HG03354 (cell line): ENCODE measurements around the gene EMP1.

Source experiments
- ATAC-seq: cut with Tn5 transposase; IDR thresholded peaks from one replicate; pipeline ENCODE4 v1.9.1; 2021; ENCODE audit warnings: mild to moderate bottlenecking; ENCODE audit not compliant: unreplicated experiment, poor library complexity, severe bottlenecking

The EMP1 gene

DNA sequence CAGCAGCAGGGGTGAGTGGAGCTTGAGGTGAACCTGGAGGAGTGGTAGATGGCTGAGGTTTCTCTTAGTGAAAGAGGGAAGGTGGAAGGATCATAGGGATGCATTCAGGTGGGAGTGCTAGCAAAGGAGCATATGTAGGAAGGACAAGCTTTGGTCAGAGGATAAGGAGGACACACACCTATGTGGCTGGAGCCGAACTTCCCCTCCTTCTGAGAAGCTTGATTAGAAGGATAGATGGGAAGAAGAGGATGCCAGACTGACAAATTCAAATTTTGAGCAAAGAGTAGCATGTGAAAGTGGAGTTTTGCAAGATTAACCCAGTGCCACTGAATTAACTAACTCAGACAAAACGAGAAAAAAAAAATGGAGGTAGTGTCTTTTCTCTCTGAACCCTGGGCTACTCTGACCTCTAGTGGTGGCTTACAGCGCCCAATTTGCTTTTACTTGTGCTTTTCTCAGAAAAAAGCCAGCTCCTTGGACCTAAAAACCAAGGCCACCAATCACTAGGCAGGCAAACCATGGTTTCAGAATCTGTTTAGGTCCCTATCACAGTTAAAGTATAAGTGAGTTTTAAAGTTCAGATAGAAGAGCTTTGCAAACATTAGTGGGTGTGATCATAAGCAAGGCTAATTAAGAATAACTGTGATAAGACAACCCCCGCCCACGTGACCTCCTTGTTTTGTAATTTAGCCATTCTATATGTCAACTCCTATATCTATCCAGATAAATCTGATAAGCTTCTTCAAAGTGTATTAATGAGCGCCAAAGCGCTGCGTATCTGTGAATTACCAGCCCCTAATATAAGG is 15.5 kb downstream of the EMP1 start:
- peak; percentile 60 for ATAC-seq

DNA sequence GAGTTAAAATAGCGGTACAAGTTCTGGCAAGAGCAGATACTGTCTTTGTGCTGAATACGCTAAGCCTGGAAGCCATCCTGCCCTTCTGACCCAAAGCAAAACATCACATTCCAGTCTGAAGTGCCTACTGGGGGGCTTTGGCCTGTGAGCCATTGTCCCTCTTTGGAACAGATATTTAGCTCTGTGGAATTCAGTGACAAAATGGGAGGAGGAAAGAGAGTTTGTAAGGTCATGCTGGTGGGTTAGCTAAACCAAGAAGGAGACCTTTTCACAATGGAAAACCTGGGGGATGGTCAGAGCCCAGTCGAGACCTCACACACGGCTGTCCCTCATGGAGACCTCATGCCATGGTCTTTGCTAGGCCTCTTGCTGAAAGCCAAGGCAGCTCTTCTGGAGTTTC is 18.5 kb downstream of the EMP1 start:
- no peak for ATAC-seq

DNA sequence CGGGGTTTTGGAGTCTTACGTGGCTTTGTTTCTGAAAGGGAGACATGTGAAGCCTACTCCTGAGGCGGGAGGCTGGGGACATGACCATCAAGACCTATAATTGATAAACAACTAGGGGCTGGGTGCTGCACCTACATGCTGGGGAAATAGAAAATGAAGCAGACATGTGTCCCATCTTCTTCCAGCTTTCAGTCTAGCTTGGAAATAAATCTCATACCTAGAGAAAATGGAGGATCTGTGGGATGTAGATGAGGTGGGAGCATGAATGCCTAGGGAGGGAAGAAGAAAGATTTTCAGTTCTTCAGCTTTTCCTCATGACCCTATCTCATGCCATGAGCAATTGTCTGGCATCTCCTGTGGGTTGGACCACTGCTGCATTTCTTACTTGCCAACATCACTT is 22.1 kb downstream of the EMP1 start:
- ATAC-seq = no peak

DNA sequence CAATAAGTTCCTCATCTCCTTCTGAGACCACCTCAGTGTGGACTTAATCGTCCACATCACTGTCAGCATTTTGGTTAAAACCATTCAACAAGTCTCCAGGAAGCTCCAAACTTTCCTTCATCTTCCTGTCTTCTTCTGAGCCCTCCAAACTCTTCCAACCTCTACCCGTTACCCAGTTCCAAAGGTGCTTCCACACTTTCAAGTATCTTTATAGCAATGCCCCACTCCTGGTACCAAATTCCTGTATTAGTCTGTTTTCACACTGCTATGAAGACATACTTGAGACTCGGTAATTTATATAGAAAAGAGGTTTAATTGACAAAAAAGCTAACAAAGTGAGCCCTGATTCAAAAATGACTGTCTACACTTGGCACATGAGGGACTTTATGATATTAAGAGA is 22.8 kb downstream of the EMP1 start:
- ATAC-seq = no peak

DNA sequence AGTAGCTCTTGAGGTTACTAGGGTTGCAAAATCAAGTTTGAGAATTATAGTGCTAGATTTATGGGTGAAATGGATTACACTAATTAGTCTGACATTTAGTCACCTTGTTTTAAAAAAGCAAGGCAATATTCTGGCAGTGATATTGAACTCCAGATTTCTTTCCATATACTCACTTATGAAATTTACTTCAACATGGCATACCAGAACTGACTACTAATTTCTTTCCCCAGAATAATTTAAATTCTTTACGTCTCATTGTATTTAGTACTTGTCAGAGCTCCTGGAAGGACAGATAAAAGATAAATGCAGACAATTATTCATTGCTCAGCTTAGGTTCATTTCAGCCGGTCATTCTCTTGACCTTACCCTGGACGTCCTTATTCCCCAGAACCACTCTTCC is 24.3 kb downstream of the EMP1 start:
- no peak for ATAC-seq

DNA sequence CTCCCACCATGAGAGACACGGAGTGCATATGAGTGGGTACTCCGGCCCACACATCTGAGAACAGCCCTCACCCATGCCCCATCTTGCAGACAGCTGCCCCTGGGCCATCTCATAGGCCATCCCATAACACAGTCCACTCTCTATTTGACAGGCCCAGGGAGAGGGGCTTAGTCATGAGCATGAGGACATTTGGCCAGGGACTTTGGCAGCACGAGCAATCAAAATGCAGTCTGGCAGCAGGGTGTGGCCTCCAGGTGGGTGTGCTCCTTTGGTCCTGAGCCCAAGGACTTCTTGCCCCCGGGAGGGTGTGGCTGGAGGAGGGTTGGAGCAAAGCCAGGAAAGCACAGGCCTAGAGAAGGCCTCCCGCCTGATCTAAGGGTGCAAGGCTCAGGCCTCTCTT is 25.6 kb downstream of the EMP1 start:
- no peak for ATAC-seq

DNA sequence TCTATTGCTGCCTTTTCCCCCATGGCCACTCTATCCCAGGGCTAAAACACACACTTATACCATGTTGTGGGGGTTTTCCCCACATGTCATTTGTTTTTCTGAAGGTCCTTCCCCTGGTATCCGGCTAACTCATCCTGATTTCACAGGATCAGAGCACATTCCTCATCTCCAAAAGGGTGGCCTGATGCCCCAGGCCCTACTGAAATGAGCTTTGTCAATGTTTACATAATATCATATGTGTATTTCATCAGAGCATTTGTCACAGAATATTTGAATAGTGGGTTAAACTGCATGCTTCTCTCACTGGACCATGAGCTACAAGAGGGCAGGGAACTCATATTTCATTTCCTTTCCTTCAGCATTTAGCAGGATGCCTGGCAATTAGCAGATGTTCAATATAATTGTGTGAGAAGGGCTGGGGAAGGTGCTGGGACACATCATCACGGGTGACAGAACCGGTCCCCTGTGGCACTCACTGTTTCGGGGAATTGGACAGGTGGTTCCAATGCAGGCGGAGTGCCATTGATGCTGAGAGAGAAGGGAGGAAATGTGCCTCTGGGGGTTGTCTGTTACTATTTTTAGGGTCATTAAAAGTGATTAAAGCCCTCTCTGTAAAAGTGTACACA is 26.8 kb downstream of the EMP1 start:
- ATAC-seq = no peak

DNA sequence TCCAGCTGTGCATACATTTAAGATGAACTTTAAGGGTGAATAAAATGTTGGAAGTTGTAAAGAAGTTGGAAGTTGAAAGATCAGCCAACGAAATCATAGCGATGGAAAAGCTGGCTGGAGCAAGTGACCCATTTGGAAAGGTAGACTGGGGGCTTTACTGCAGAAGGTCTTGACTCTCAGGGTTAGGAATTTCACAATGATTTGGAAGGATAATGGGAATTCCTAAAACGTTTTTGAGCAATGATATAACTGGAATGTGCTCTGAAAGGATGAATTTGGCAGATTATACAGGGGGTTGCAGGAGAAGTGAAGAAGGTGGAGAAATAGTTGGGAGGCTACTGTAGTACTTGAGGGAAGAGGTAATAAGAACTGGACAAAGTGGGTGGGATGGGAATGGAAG is 27.4 kb downstream of the EMP1 start:
- ATAC-seq = no peak

DNA sequence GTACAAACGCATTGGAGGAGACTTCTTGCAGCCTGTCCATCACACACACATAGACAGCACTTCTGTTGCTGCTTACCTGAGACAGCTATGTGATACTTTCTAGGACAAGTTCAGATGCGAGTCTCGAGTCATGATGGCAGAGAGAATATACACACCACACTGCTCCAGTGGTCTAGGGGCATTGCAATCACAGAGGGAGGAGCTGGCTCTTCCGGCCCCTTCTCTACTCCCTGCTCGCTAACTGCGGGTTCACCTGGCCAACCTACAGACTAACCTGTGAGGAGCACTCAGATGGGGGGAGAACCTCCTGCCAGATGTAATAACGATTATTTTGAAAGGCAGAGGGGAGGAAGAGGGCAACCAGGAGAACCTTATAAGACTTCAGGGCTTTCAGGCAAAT is 30.7 kb downstream of the EMP1 start:
- no peak for ATAC-seq

DNA sequence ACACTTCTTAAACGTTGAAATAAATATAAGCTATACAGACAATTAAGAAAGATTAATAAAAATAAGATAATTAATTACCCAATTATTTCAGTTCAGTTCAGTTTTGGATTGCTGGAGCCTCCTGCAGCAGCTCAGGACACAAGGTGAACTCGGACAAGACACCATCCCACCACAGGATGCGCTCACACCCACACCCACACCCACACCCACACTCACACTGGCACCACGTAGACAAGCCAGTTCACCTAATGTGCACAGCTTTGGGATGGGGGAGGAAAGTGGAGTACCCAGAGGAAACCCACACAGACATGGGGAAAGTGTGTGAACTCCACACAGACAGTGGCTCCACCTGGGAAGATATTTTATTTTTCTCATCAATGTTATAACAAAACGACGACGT is 32.1 kb downstream of the EMP1 start:
- no peak for ATAC-seq

DNA sequence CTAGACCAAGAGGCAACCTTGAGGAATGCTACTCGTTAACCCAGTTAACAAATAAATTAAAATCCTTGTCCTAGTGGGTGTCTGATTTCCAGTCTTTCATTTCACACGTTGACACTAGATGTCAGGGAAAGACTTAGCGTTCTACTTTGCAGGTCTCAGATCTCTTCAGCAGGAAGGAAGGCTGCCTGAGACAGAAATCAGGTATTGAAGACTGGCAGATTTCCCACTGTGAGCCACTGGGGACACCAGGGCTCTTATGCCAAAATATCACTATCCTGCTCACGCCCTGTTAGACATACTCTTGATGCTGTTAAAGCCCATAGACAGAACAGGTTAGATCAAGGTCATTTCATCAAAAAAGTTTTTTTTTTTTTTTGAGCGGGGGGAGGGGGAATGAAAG is 33.0 kb downstream of the EMP1 start:
- ATAC-seq = no peak

DNA sequence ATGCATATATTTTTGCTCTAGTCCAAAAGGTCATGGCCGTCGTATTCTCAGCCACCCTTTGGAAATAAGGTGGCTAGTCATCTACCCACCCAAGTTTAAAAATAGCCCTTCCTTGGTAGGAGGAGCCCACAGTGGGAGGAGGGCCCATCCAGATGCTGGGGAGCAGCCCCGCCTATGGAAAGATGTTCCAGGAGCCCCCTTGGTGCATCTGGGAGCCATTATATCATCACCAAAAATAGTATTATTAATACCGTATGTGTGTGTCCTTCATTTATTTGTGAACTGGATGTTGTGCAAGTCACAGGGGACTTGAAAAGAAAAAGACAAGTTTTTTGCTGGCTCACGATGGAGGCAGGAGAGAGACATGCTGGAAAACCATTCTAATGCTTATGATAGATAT is 34.0 kb downstream of the EMP1 start:
- no peak for ATAC-seq

DNA sequence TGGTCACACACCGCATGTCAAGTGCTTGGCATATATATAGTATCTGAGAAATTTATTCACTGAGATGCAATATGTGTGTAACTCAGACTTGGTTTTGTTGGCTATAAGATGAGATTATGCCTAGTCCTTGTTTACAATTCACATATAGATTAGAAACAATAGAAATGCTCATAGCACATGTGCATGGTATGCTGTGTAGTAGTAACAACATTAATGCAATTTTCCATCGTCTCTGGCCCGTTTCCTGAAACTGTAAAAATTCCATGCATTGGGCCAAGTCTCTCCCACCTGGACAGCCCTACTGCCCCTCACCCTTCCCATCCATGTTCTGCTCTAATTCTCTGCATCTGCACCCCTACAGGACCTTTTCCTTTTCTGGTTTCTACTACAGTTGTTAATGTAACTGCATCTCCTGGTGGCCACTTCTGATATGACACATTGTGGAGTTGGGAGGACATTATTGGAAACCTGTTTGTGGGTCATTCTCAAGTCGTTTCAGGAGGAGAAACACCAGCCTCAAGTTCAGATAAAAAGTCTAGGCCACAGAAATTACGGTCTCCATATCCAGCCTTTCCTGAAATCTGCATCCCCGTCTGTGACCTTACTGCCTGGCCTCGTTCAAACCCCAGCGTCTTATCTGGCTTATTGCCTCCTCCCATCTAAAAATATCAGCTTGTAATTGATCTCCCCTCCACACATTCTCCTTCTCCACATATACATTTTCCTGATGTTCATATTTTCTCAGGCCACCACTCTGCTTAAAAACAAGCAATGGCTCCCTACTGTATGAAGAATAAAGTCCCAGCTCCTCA is 37.5 kb downstream of the EMP1 start:
- peak; percentile 72 for ATAC-seq

DNA sequence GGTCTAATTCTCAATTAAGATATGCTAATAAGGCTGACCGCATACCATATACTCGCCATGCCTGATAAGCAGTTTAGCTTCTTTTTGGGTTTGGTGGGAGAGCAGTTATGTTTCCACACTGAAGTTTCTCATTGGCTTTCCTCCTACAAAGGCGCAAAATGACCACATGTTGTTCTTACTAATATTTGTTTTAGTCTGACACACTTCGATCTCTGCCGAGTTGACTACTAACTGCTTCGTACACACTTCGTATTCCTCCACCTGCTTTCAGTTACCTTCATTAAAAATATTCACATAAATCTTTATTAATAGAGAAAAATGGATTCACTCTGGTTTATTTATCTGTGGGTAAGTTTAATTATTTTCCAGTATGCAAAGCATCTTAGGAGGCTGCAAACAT is 41.7 kb downstream of the EMP1 start:
- no peak for ATAC-seq

DNA sequence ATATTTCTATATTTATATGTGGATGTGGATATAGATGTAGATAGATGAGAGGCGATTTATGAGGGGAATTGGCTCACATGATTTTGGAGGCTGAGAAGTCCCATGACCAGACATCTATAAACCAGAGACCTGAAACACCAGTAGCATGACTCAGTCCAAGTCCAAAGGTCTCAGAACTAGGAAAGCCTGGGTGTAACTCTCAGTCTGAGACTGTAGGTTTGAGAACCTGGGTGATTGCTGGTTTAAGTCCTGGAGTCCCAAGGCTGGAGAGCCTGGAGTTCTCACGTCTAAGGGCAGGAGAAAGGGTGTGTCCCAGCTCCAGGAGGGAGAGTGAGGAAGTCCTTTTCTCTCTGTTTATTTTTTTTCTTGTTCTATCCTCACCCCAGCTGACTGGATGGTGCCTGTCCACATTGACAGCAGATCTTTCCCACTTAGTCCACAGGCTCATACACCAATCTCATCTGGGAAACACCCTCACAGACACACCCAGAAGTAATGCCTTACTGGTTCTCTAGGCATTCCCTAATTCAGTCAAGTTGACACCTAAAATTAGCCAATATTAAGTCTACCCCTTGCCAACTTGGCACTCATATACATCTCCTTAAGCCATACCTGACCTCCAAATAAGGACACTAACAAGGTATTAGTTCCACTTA is 45.4 kb downstream of the EMP1 start:
- ATAC-seq = no peak

DNA sequence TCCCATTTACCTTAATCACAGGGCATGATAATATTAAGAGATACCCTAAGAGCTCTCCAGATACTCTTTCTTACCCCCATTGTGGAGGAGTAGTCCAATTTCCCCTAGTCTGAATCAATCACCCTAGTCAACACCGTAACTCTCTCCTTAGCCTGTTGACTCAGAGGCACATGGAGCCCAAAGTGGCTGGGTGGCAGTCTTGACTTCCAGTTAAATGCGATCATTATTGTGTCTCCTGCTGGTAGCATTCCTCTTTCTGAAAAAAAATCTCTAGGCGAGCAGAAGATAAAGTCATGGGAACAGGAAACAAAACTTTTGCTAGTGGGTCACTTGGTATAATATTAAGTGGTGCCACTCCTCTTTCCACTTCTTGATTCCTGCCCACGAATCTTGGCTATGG is 46.4 kb downstream of the EMP1 start:
- ATAC-seq = no peak

DNA sequence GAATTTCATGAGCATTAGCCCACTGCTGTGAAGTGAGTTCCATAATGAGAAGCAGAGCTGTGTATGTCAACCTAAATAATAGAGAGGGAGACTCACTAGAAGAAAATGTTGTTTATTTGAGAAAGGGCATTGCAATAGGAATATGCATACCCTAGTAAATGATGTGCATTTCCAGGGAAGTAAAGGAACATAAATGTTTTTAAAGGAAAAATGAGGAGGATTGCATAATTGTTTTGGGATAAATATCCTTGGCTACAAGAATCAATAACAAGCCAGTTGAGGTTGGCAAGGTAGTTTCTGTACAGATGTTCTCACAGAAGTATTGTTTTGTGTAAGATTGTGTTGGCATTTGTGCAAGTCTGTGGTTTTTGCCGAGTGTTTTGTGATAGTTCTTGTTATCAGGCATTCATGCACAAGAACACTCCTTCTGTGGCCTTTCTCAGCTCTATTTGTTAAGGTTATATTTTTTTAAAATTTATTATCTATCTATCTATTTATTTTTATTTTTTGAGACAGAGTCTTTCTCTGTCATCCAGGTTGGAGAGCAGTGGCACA is 47.1 kb downstream of the EMP1 start:
- ATAC-seq = no peak

DNA sequence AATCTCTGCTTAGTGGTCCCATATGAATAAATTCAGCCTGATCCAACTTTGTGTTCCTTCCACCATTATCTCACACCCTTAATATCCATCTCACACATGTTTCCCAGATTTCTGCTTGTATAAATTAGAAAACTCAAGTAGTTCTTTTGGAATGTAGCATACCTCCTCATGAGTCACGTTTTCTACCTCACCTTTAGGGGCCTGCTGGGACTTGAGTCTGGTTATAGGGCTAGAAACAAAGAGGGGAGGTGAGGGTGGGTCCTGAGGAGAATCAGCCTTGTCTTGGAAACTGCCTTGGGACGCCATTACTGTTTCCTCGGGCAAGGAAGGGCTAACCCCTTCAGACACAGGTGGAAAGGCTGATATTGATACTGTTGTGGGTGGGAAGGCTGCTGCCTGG is 51.1 kb downstream of the EMP1 start:
- no peak for ATAC-seq

DNA sequence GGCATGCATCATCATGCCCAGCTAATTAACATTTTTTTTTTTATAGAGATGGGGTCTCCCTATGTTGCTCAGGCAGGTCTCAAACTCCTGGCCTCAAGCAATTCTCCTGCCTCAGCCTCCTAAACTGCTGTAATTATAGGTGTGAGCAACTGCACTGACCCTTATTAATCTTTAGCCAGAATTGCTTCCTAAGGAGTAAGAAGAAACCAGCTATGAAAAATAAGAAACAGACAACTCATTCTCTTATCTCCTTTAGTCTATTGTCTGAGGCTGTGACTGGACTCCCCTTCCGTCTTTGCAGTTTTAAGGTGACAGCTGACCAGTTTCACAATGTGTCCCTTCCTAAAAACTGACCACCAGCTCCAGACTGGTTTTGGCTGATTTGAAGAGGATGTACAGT is 52.4 kb downstream of the EMP1 start:
- ATAC-seq = no peak

DNA sequence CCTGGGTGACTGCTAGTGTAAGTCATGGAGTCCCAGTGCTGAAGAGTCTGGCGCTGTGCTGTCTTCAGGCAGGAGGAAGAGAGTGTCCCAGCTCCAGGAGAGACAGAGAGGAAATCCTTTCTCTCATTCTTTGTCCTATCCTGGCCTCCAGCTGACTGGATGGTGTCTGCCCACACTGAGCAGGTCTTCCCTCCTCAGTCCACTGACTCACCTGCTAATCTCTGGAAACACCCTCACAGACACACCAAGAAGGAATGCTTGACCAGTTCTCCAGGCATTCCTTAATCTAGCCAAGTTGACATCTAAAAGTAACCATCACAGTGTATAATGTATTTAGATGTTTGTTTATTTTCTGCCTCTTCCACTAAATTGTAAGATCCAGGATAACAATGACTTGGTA is 53.9 kb downstream of the EMP1 start:
- no peak for ATAC-seq
